H1 (cell line): Measurements from ENCODE around the gene INHBC. TPM values are rescaled to one million over a fixed set of nuclear protein-coding genes. Genes with fewer than 3 reads are reported as not detected.

ENCODE experiments used
- CTCF ChIA-PET: fragments of 300-600 bp; sonication (Branson Sonifier 250); formaldehyde crosslinking; loops from one replicate; lab custom pipeline; 2021; ENCODE audit not compliant: partially characterized antibody; lab: Charles Lee
- POLR2A ChIA-PET: fragments of 300-600 bp; sonication (Branson Sonifier 250); formaldehyde crosslinking; loops from one replicate; lab custom pipeline; 2021; ENCODE audit warnings: inconsistent platforms; ENCODE audit not compliant: partially characterized antibody; lab: Charles Lee
- DNase-seq, 2 experiments: peaks; one replicate each; pipeline versions ENCODE4 v3.0.0 to v3.0.0-alpha.2; 2010 to 2022; ENCODE audit warnings: low spot score in 2 of 2, low read depth in 1 of 2, mixed read lengths in 1 of 2
- FAIRE-seq: peaks from 2 replicates; lab custom pipeline; 2011; peaks lifted over from hg19 to GRCh38; lab: Jason Lieb, UNC
- H2AFZ ChIP-seq: 2 replicates; pipeline ENCODE4 v1.8.1; 2012; ENCODE audit warnings: low read length, inconsistent platforms
- H2AK5ac ChIP-seq: 2 replicates; pipeline ENCODE4 v1.6.1; 2013; ENCODE audit warnings: low read depth, low read length
- H2BK120ac ChIP-seq: replicated peaks from 2 replicates; pipeline ENCODE3; 2013; ENCODE audit warnings: low read depth, low read length, inconsistent platforms
- H2BK12ac ChIP-seq: 2 replicates; pipeline ENCODE4 v1.6.1; 2013; ENCODE audit warnings: low read depth, low read length
- H2BK15ac ChIP-seq: 2 replicates; pipeline ENCODE4 v1.6.1; 2013; ENCODE audit warnings: low read length
- H2BK20ac ChIP-seq: 2 replicates; pipeline ENCODE4 v1.6.1; 2013; ENCODE audit warnings: low read length
- H2BK5ac ChIP-seq: 2 replicates; pipeline ENCODE4 v1.6.1; 2013; ENCODE audit warnings: low read depth, low read length
- H3K14ac ChIP-seq: 2 replicates; pipeline ENCODE4 v1.6.1; 2013; ENCODE audit warnings: inconsistent platforms; ENCODE audit not compliant: insufficient read length
- H3K18ac ChIP-seq: 2 replicates; pipeline ENCODE4 v1.6.1; 2013; ENCODE audit warnings: low read length; ENCODE audit errors: extremely low read depth
- H3K23ac ChIP-seq: 2 replicates; pipeline ENCODE4 v1.6.1; 2013; ENCODE audit warnings: inconsistent platforms; ENCODE audit not compliant: insufficient read length
- H3K23me2 ChIP-seq: 2 replicates; pipeline ENCODE4 v1.6.1; 2013; ENCODE audit warnings: low read depth, low read length
- H3K27ac ChIP-seq: 2 replicates; pipeline ENCODE4 v1.6.1; 2011; ENCODE audit warnings: low read depth, low read length, inconsistent platforms
- H3K27me3 ChIP-seq, 4 experiments: replicated peaks in 1 of 4; 1 replicate in 1 of 4; 2 replicates in 3 of 4; pipeline versions ENCODE4 v1.6.1 to v1.8.1; 2011 to 2013; ENCODE audit warnings: low read length in 3 of 4, mild to moderate bottlenecking in 3 of 4, inconsistent platforms in 2 of 4, mixed read lengths in 2 of 4, moderate library complexity in 1 of 4; ENCODE audit not compliant: control insufficient read depth in 3 of 4, insufficient read depth in 3 of 4; ENCODE audit errors: extremely low read depth in 1 of 4
- H3K36me3 ChIP-seq, 4 experiments: 2 replicates each; pipeline versions ENCODE4 v1.6.1 to v1.8.1; 2011 to 2013; ENCODE audit warnings: mild to moderate bottlenecking in 4 of 4, low read length in 3 of 4, moderate library complexity in 2 of 4, control low read depth in 1 of 4, inconsistent platforms in 1 of 4; ENCODE audit not compliant: insufficient read depth in 4 of 4, control insufficient read depth in 2 of 4
- H3K4ac ChIP-seq: replicated peaks from 2 replicates; pipeline ENCODE3; 2013; ENCODE audit warnings: low read length, low read depth, mixed read lengths, inconsistent platforms; ENCODE audit not compliant: insufficient read length
- H3K4me1 ChIP-seq, 4 experiments: replicated peaks in 1 of 4; 1 replicate in 1 of 4; 2 replicates in 3 of 4; pipeline versions ENCODE4 v1.6.1 to v1.8.1; 2011 to 2013; ENCODE audit warnings: low read length in 3 of 4, inconsistent platforms in 2 of 4, mixed read lengths in 1 of 4; ENCODE audit not compliant: insufficient read depth in 4 of 4, control insufficient read depth in 3 of 4
- H3K4me2 ChIP-seq, 2 experiments: 2 replicates each; pipeline versions ENCODE4 v1.6.1 to v1.8.1; 2011 to 2013; ENCODE audit warnings: low read depth in 2 of 2, low read length in 2 of 2, control low read depth in 1 of 2, inconsistent platforms in 1 of 2, mild to moderate bottlenecking in 1 of 2; ENCODE audit not compliant: insufficient read depth in 1 of 2
- H3K4me3 ChIP-seq, 4 experiments: fragments of 200-600, 300-600 bp in 1 of 4; sonication (generic), shearing (Covaris generic), sonication (Bioruptor Twin) in 1 of 4; 2 replicates each; pipeline versions ENCODE4 v1.5.1 to v1.8.1; 2011 to 2016; ENCODE audit warnings: low read length in 4 of 4, low read depth in 3 of 4, control low read depth in 2 of 4, inconsistent platforms in 2 of 4, mild to moderate bottlenecking in 2 of 4, mixed read lengths in 1 of 4, moderate library complexity in 1 of 4; ENCODE audit not compliant: insufficient read depth in 2 of 4; ENCODE audit errors: extremely low read depth in 1 of 4
- H3K56ac ChIP-seq: replicated peaks from 2 replicates; pipeline ENCODE3; 2013; ENCODE audit warnings: low read depth, mild to moderate bottlenecking, mixed read lengths, low read length, inconsistent platforms; ENCODE audit not compliant: insufficient read length
- H3K79me1 ChIP-seq: 2 replicates; pipeline ENCODE4 v1.6.1; 2013; ENCODE audit warnings: low read depth, low read length, control low read depth
- H3K79me2 ChIP-seq, 2 experiments: 2 replicates each; pipeline versions ENCODE4 v1.6.1 to v1.8.1; 2012 to 2013; ENCODE audit warnings: low read length in 2 of 2, mild to moderate bottlenecking in 2 of 2, inconsistent platforms in 1 of 2; ENCODE audit not compliant: insufficient read depth in 2 of 2, control insufficient read depth in 1 of 2
- H3K9ac ChIP-seq, 4 experiments: replicated peaks in 1 of 4; 1 replicate in 1 of 4; 2 replicates in 3 of 4; pipeline versions ENCODE4 v1.6.1 to v1.8.1; 2011 to 2013; ENCODE audit warnings: low read depth in 3 of 4, low read length in 3 of 4, control low read depth in 2 of 4, mild to moderate bottlenecking in 2 of 4, moderate library complexity in 2 of 4, inconsistent platforms in 1 of 4; ENCODE audit errors: extremely low read depth in 1 of 4
- H3K9me3 ChIP-seq, 2 experiments: 2 replicates each; pipeline versions ENCODE4 v1.6.1 to v1.8.1; 2012 to 2013; ENCODE audit warnings: mild to moderate bottlenecking in 2 of 2, moderate library complexity in 2 of 2, control low read depth in 1 of 2, inconsistent platforms in 1 of 2, low read depth in 1 of 2, low read length in 1 of 2, mixed read lengths in 1 of 2; ENCODE audit not compliant: insufficient read depth in 2 of 2
- H4K20me1 ChIP-seq, 2 experiments: replicated peaks in 1 of 2; 2 replicates each; pipeline versions ENCODE3 to v1.8.1; 2011 to 2013; ENCODE audit warnings: inconsistent platforms in 2 of 2, low read length in 2 of 2, mild to moderate bottlenecking in 1 of 2; ENCODE audit not compliant: insufficient read depth in 2 of 2, control insufficient read depth in 1 of 2
- H4K5ac ChIP-seq: 2 replicates; pipeline ENCODE4 v1.6.1; 2013; ENCODE audit warnings: low read length, low read depth, mixed read lengths, inconsistent platforms; ENCODE audit not compliant: insufficient read length
- H4K8ac ChIP-seq: 2 replicates; pipeline ENCODE4 v1.8.0; 2013; ENCODE audit warnings: mild to moderate bottlenecking, moderate library complexity, low read length, inconsistent platforms; ENCODE audit not compliant: insufficient read depth; ENCODE audit errors: extremely low read depth
- H4K91ac ChIP-seq: replicated peaks from 2 replicates; pipeline ENCODE3; 2013; ENCODE audit warnings: low read length, mixed read lengths, inconsistent platforms; ENCODE audit not compliant: insufficient read length
- ASH2L ChIP-seq: fragments of 200-600, 300-600 bp; sonication (generic); IDR thresholded peaks from one replicate; pipeline ENCODE4 v1.7.1; 2017; ENCODE audit warnings: low read length
- BACH1 ChIP-seq: IDR thresholded peaks from 2 replicates; pipeline ENCODE4 v1.6.1; 2012; ENCODE audit warnings: low read length, improper control_type of control experiment
- BRCA1 ChIP-seq: IDR thresholded peaks from 2 replicates; pipeline ENCODE4 v1.6.1; 2012; ENCODE audit warnings: low read depth, low read length, improper control_type of control experiment
- CTBP2 ChIP-seq: IDR thresholded peaks from 2 replicates; pipeline ENCODE4 v1.7.0; 2011; ENCODE audit warnings: borderline replicate concordance, mild to moderate bottlenecking, moderate library complexity, mixed read lengths, low read length; ENCODE audit not compliant: insufficient read depth, insufficient read length
- EP300 ChIP-seq, 2 experiments: IDR thresholded peaks; 1 replicate in 1 of 2; 2 replicates in 1 of 2; pipeline ENCODE4 v1.6.1; 2011 to 2012; ENCODE audit warnings: low read depth in 2 of 2, low read length in 2 of 2, mild to moderate bottlenecking in 2 of 2, borderline replicate concordance in 1 of 2, inconsistent platforms in 1 of 2, moderate library complexity in 1 of 2
- GTF2F1 ChIP-seq: IDR thresholded peaks from 2 replicates; pipeline ENCODE4 v1.6.1; 2012; ENCODE audit warnings: low read depth, low read length, improper control_type of control experiment, borderline replicate concordance
- HDAC2 ChIP-seq, 2 experiments: fragments of 300-600 bp in 1 of 2; sonication (generic) in 1 of 2; IDR thresholded peaks; 2 replicates each; pipeline ENCODE4 v1.6.1; 2011 to 2012; ENCODE audit warnings: low read depth in 2 of 2, low read length in 2 of 2, mild to moderate bottlenecking in 2 of 2, moderate library complexity in 2 of 2, borderline replicate concordance in 1 of 2, inconsistent platforms in 1 of 2
- KDM1A ChIP-seq: fragments of 200-600, 300-600 bp; sonication (generic); IDR thresholded peaks from 2 replicates; pipeline ENCODE4 v1.7.1; 2016; ENCODE audit warnings: mild to moderate bottlenecking, low read length, borderline replicate concordance
- MAFK ChIP-seq: IDR thresholded peaks from 2 replicates; pipeline ENCODE4 v1.6.1; 2012; ENCODE audit warnings: low read depth, mild to moderate bottlenecking, improper control_type of control experiment, low read length
- SIRT6 ChIP-seq: IDR thresholded peaks from one replicate; pipeline ENCODE4 v1.7.1; 2012; ENCODE audit warnings: low read length, inconsistent platforms
- TBP ChIP-seq: IDR thresholded peaks from 2 replicates; pipeline ENCODE4 v1.6.1; 2011; ENCODE audit warnings: low read depth, low read length, improper control_type of control experiment
- WGBS, 2 experiments: shearing (Covaris generic) in 1 of 2; methylation state at CpG; one replicate each; pipeline versions ENCODE4 v1.1.6 to v1.1.7; 2013 to 2015; ENCODE audit warnings: low lambda C conversion rate in 2 of 2, mixed read lengths in 2 of 2, inconsistent platforms in 1 of 2, low coverage in 1 of 2, missing lambda C conversion rate in 1 of 2; ENCODE audit not compliant: insufficient replicate concordance in 2 of 2, insufficient coverage in 1 of 2, insufficient read length in 1 of 2; ENCODE audit errors: extremely low coverage in 1 of 2, missing lambda C conversion rate in 1 of 2; 5-methylcytosine and 5-hydroxymethylcytosine counted together
- polyA plus RNA-seq, 7 experiments: library from polyadenylated mRNA; depleted of rRNA in 3 of 7; stranded (reverse) in 5 of 7; unstranded in 2 of 7; fragments of >200 nt in 5 of 7; fragments of 200-250 nt in 2 of 7; gene quantifications; 1 replicate in 5 of 7; 2 replicates in 1 of 7; 4 replicates in 1 of 7; pipeline versions ENCODE4 v1.2.1 to v1.2.3, GENCODE V29; 2011 to 2013; ENCODE audit warnings: missing spikeins in 2 of 7, mixed read lengths in 2 of 7
- total RNA-seq: library from RNA; stranded (reverse); fragmentation: NEBNext Ultra II Directional; extraction: Animal tissue kit (Norgen Biotek cat#: 25700); gene quantifications from 2 replicates; pipeline ENCODE4 v1.2.1, GENCODE V29; 2021

INHBC gene
- total and polyA plus RNA-seq, 2 of the 8 experiments (the other 6 are each of a cell fraction or from before 2014, with no cell fraction given), result 0.15 TPM; not detected in 1

GRCh38 chr12:57487597-57488401, 53.2 kb downstream of the INHBC start, which contains the start of gene MARS1:
TSS of gene MARS1 (plus strand) at chr12:57488068. CDS start at chr12:57488091, 23 bp downstream.
- H2AFZ ChIP-seq, result no peak within 1 kb of the TSS
- H2BK5ac ChIP-seq, result peak within 1 kb of the TSS; percentile 98
- H3K4me3 ChIP-seq, result peak within 1 kb of the TSS; percentile 77 to 99 (median 94)
- no peak within 1 kb of the TSS for H2BK20ac ChIP-seq
- H3K4ac ChIP-seq, result peak within 1 kb of the TSS; percentile 87
- peak within 1 kb of the TSS; percentile 44 for H4K91ac ChIP-seq
- no peaks in the 10 kb centered on the region for H3K27me3 ChIP-seq
- H3K23ac ChIP-seq, result no peak within 1 kb of the TSS
- H3K9me3 ChIP-seq, result no peaks in the 10 kb centered on the region; a peak in 1 of 4 replicates
- WGBS, 2 experiments, result 15 to 100% methylated on average over 1 to 43 of the region's 47 CpGs
- peak within 1 kb of the TSS; percentile 75 for H2AK5ac ChIP-seq
- peak within 1 kb of the TSS; percentile 95 for H3K18ac ChIP-seq
- peak within 1 kb of the TSS; percentile 55; the same call in 1 of the 2 replicates for H2BK15ac ChIP-seq
- H3K36me3 ChIP-seq, result peaks cover 21 to 40% (median 35%) of the 10 kb centered on the region in 4 experiments
- peaks cover 0 to 3% of the 10 kb centered on the region in 2 experiments for H4K20me1 ChIP-seq
- POLR2A ChIA-PET, result interaction anchor here (1.0 to 1.5 kb wide), 5 partner anchors 39 to 358 kb away, joined by 3 to 5 read pairs (median 3); no protein-coding TSS in a partner anchor
- peaks cover 14 to 26% of the 10 kb centered on the region in 2 experiments for H3K79me2 ChIP-seq
- DNase-seq (peak; percentile 85 to 88), FAIRE-seq (peak; percentile 39)
- peaks cover 8% of the 10 kb centered on the region; the same call in 1 of the 2 replicates for H3K79me1 ChIP-seq
- peak within 1 kb of the TSS; percentile 93 for H3K27ac ChIP-seq
- H3K4me2 ChIP-seq, result peak within 1 kb of the TSS; percentile 66 to 74
- peak within 1 kb of the TSS; percentile 85 for H3K56ac ChIP-seq
- H2BK12ac ChIP-seq, result peak within 1 kb of the TSS; percentile 91
- H4K5ac ChIP-seq, result peak within 1 kb of the TSS; percentile 83
- peak within 1 kb of the TSS; percentile 87 to 99 (median 93) for H3K9ac ChIP-seq
- peak within 1 kb of the TSS; percentile 98 for H4K8ac ChIP-seq
- H3K14ac ChIP-seq, result no peak within 1 kb of the TSS
- peaks cover 0 to 7% (median 2%) of the 10 kb centered on the region in 4 experiments; a peak in 5 of 7 replicates for H3K4me1 ChIP-seq
- CTCF ChIA-PET, result interaction anchor here (0.6 to 25.1 kb wide), 6 partner anchors 10 to 96 kb away, joined by 3 to 441 read pairs (median 4); partner anchors contain the start of genes GLI1 and INHBE
- H3K23me2 ChIP-seq, result peaks cover 7% of the 10 kb centered on the region; the same call in 1 of the 2 replicates
- H2BK120ac ChIP-seq, result no peak within 1 kb of the TSS
- TF ChIP-seq HDAC2 (IDR thresholded peaks at IDR 0.05; ENCODE audit: borderline replicate concordance in 1 of 2, low read depth in 2 of 2, low read length in 2 of 2) (no peak), BACH1 (no peak), GTF2F1 (no peak), TBP (peak; percentile 87), SIRT6 (no peak), KDM1A (peak; percentile 94), CTBP2 (no peak), ASH2L (peak; percentile 83), BRCA1 (no peak), EP300 (IDR thresholded peaks at IDR 0.05; ENCODE audit: borderline replicate concordance in 1 of 2, low read depth in 2 of 2, low read length in 2 of 2) (no peak), MAFK (no peak)
